GM10266 (cell line): ENCODE measurements around the gene FNDC3B.

Experiments
- DNase-seq: peaks from one replicate; pipeline ENCODE4 v3.0.0; 2012; ENCODE audit errors: extremely low spot score
- CTCF ChIP-seq: IDR thresholded peaks from 2 replicates; pipeline ENCODE4 v1.5.1; 2012; ENCODE audit warnings: mild to moderate bottlenecking, low read depth; ENCODE audit not compliant: control insufficient read depth, insufficient read depth; ENCODE audit errors: missing control alignments

The FNDC3B gene

DNA sequence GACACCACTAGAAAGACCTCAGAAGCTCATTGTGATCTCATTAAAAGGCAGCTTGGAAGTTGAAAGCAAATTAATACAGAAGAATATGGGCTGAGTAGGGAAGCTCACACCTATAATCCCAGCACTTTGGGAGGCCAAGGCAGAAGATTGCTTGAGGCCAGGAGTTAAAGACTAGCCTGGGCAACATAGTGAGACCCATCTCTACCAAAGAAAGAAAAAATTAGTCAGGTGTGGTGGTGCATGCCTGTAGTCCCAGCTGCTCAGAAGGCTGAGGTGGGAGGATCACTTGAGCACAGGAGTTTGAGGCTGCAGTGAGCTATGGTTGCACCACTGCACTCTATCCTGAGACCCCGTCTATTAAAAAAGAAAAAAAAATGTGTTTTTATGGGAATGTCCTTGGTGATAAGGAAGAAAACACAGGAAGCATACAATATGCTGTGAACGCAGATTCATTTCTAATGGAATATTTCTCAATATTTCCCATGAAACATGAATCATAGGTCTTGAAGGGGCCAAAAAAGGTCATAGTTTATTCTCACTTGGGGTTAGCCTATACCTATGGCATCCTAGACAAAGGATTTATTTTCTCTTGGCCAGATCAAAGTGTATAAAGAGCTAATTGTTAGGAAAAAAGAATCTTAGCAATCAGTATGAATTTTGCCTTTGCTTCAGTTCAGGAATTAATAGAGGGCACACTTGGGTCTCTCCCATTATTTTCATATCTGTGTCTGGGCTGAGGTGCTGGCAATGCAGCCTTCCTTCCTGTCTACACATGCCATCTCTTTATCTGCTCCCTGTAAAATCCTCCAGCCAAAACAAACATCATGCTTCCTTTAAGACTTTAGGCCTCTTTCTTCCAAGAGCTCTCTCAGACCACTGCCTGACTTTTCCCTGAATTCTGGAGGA is 98.2 kb downstream of the FNDC3B start:
- TF ChIP-seq CTCF: no peak

DNA sequence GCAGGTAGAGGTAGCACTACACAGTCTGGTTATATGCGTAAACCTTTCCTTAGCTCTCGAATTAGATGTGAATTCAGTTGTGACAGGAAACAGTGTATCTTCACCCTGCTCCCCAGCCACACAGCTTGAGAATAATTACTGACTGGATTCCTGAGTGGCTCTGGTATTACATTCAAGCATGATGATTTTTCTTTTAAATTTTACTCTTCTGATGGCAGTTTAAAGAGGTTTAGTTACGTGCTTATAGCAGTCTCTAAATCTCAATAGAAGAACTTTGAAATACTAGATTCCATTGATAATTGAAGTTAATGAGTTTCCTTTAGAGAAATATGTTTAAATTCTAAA is 98.8 kb downstream of the FNDC3B start:
- DNase-seq: no peak
- no peak for TF ChIP-seq CTCF

More for the DNA sequence above, 98.2 kb downstream of the FNDC3B start:
- no peak for DNase-seq

GRCh38 chr3:172138792-172139507 is 99.6 kb downstream of the FNDC3B start:
- no peak for TF ChIP-seq CTCF
- DNase-seq: peak; percentile 45

- no peak for DNase-seq
- TF ChIP-seq CTCF: no peak
Measured at GRCh38 chr3:172139528-172140276, 100.3 kb downstream of the FNDC3B start.

DNA sequence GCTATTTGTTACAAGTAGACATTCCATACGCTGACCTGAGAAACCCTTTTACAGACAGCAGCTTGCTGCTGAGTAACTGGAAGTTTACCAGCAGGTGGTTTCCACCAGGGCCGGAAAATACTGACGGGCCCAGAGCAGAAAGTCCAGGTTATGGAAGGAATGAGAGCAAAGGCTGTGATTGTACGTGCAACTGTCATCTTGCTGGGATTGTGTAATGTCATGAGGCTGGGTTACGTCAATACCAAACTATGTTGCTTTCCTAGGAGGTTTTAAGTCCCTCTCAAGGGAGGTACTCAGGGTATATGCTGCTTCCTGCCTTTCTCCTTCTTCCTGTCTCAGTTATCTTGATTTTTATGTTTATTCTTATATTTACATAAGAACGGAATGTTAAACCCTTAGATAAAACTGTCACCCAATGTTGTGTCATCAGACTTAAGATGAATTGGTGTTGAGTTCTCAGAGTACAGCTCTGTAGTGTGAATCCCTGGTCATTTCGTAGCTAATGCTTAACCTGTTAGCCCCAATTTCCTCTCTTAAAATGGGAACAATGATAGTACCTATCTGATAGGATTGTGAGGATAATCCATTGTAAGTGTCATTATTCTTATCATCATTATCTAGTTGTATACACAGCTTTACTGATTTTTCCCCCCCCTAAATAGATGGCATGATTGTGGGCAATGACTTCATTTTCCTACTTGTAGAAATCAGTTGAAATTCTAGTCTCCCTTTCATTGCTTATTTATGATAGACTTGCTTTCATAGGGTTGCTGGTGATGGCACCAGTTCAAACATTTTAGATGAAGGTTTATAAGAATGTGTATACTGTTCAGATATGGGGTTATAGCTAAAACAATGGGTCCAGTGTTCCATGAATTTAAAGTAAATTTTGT is 101.4 kb downstream of the FNDC3B start:
- TF ChIP-seq CTCF: no peak
- DNase-seq: no peak

- DNase-seq: peak; percentile 51
- TF ChIP-seq CTCF: no peak
Measured at GRCh38 chr3:172142051-172142863, 102.9 kb downstream of the FNDC3B start.
